GM23248 (cell line): ENCODE results near the gene DEFB126.

ENCODE experiments used
- EZH2 ChIP-seq: fragments of 200-600 bp; sonication (generic); IDR thresholded peaks from 2 replicates; pipeline ENCODE4 v1.6.1; 2018; ENCODE audit warnings: antibody characterized with exemption, mild to moderate bottlenecking; ENCODE audit not compliant: insufficient read depth, poor library complexity, severe bottlenecking
- EZH2phosphoT487 ChIP-seq: fragments of 200-600 bp; sonication (generic); IDR thresholded peaks from 2 replicates; pipeline ENCODE4 v1.6.1; 2018; ENCODE audit warnings: antibody characterized with exemption, moderate library complexity, mild to moderate bottlenecking, low read depth; ENCODE audit not compliant: insufficient read depth

- TF ChIP-seq EZH2, result no peak
- no peak for TF ChIP-seq EZH2phosphoT487
These were observed 9.7 kb downstream of the DEFB126 start for GRCh38 chr20:152131-152530.
